Measurements from ENCODE around the gene GRIN2A. TPM values are rescaled to one million over a fixed set of nuclear protein-coding genes. Genes with fewer than 3 reads are reported as not detected.

The GRIN2A gene
- total RNA-seq, 4 donors from 2014 or later: 0.19 to 0.56 (median 0.35) TPM

DNA sequence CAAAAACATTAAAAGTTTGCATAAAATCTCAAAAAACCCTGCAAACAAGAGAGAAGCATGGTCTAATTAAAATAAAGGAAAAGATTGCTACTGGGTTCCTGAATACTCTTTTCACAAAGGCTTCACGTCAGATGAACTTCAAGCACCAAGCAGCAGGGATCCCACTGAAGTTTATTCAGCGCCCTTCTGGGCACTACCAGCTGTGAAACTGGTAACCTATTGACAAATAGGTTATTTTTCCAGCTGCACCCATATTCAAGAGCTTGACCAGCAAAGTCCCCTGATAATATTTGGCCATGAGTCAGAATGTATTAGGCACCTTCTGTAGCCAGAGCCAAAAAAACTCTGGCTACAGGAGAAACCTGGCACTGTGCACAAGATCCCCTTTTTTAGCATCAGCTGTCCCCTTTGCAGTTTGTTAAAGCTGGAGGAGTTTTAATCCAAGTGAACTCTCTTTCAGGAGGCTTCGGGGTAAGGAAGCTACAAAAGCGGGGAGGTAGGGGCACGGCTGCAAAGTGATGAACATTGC lies 60.3 kb downstream of the GRIN2A start:
- TF ChIP-seq, protein P1, sequence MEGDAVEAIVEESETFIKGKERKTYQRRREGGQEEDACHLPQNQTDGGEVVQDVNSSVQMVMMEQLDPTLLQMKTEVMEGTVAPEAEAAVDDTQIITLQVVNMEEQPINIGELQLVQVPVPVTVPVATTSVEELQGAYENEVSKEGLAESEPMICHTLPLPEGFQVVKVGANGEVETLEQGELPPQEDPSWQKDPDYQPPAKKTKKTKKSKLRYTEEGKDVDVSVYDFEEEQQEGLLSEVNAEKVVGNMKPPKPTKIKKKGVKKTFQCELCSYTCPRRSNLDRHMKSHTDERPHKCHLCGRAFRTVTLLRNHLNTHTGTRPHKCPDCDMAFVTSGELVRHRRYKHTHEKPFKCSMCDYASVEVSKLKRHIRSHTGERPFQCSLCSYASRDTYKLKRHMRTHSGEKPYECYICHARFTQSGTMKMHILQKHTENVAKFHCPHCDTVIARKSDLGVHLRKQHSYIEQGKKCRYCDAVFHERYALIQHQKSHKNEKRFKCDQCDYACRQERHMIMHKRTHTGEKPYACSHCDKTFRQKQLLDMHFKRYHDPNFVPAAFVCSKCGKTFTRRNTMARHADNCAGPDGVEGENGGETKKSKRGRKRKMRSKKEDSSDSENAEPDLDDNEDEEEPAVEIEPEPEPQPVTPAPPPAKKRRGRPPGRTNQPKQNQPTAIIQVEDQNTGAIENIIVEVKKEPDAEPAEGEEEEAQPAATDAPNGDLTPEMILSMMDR (IDR thresholded peaks at IDR 0.05): no peak
- TF ChIP-seq POLR2A (IDR thresholded peaks at IDR 0.05): no peak
- WGBS, 2 donors: 37 to 40% methylated on average over 5 of the region's 5 CpGs
- Histone ChIP-seq H3K9me3 (no peaks in the 10 kb centered on the region), H3K27me3 (peaks cover 0 to 11% (median 0%) of the 10 kb centered on the region in 4 donors), H3K4me3 (no peak overlapping the region), H3K4me1 (peaks cover 0 to 21% (median 0%) of the 10 kb centered on the region in 3 donors), H3K27ac (peak overlapping the region in 1 of 4 donors; percentile 54), H3K36me3 (no peaks in the 10 kb centered on the region)
- DNase-seq: no peak
- intact Hi-C loops (cut with DNase I): no loop called here

DNA sequence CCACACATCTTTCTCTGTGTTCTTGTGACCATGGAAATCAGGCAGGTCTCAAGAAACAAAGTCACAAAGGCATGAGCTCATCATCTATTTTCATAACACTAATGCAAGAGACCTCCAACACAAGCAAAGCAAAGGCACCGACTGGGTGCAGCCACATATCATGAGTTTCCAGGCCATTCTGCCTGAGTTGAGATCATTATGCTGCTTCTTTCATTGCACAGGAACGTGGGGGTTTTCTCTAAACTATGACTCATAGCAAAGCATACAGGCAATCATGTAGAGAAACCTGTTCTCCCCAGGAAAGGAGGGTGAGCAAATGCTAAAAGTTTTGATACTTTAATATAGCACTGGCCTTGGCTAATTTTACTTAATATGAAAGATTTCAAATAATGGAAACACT lies 60.7 kb downstream of the GRIN2A start:
- no peaks in the 10 kb centered on the region for H3K9me3 ChIP-seq
- no peak for DNase-seq
- TF ChIP-seq, protein P1 (IDR thresholded peaks at IDR 0.05): no peak
- TF ChIP-seq POLR2A (IDR thresholded peaks at IDR 0.05): no peak
- no peaks in the 10 kb centered on the region for H3K36me3 ChIP-seq
- no peak overlapping the region for H3K4me3 ChIP-seq
- peaks cover 0 to 11% (median 0%) of the 10 kb centered on the region in 4 donors for H3K27me3 ChIP-seq
- H3K27ac ChIP-seq: no peak overlapping the region
- intact Hi-C loops (cut with DNase I): no loop called here
- H3K4me1 ChIP-seq: peaks cover 0 to 21% (median 0%) of the 10 kb centered on the region in 3 donors
- 14 to 15% methylated on average over 2 of the region's 2 CpGs for WGBS, 2 donors

DNA sequence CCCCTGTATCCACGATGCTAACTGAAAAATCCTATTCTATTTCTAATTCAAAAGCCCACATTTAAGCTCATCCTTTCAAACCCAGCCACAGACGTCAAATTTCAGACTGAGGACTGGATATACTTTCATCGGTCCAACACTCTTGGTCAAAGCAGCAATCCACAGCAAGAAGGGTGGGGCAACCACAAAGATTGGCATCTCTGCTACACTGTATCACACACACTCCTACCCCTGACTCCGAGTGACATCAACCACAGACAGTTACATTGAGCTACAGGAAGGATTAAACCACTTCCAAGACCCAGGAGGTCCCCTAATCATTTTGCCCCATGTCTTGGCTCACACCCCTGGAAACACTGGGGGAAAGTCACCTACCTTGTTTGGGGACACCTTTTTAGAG lies 61.3 kb downstream of the GRIN2A start:
- TF ChIP-seq POLR2A (IDR thresholded peaks at IDR 0.05): no peak
- TF ChIP-seq, protein P1 (IDR thresholded peaks at IDR 0.05): no peak
- peaks cover 0 to 11% (median 0%) of the 10 kb centered on the region in 4 donors for H3K27me3 ChIP-seq
- no peaks in the 10 kb centered on the region for H3K9me3 ChIP-seq
- 76 to 84% methylated on average over 4 of the region's 4 CpGs for WGBS, 2 donors
- intact Hi-C loops (cut with DNase I): no loop called here
- H3K36me3 ChIP-seq: no peaks in the 10 kb centered on the region
- H3K4me1 ChIP-seq: peaks cover 0 to 21% (median 0%) of the 10 kb centered on the region in 3 donors
- H3K4me3 ChIP-seq: no peak overlapping the region
- no peak for DNase-seq
- H3K27ac ChIP-seq: no peak overlapping the region

DNA sequence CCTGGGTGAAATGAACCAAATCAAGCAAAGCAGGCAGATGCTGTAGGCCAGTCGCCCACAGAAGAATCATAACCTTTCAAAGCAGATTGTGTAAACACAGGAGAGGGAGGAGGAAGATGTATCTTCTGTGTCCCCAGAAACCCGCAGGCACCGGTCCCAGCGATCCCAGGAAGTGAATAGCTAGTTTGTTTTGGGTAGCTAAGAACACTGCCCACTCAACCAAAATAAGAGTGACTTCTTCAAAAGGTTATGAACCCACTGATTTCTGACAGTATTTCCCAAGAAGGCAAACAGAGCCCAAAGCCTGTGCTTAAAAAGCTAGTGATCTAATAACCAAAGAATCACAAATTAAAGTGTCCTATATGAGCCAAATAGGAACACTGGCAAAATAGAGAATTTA lies 67.8 kb downstream of the GRIN2A start:
- no peak for DNase-seq
- H3K27me3 ChIP-seq: no peaks in the 10 kb centered on the region
- peaks cover 0 to 16% (median 0%) of the 10 kb centered on the region in 3 donors for H3K4me1 ChIP-seq
- WGBS, 2 donors: 37 to 42% methylated on average over 4 of the region's 4 CpGs
- H3K36me3 ChIP-seq: no peaks in the 10 kb centered on the region
- H3K27ac ChIP-seq: peak overlapping the region in 2 of 4 donors; percentile 32 to 49
- H3K9me3 ChIP-seq: no peaks in the 10 kb centered on the region
- intact Hi-C loops (cut with DNase I): no loop called here
- H3K4me3 ChIP-seq: no peak overlapping the region
- TF ChIP-seq, protein P1 (IDR thresholded peaks at IDR 0.05): no peak
- TF ChIP-seq POLR2A (IDR thresholded peaks at IDR 0.05): no peak

DNA sequence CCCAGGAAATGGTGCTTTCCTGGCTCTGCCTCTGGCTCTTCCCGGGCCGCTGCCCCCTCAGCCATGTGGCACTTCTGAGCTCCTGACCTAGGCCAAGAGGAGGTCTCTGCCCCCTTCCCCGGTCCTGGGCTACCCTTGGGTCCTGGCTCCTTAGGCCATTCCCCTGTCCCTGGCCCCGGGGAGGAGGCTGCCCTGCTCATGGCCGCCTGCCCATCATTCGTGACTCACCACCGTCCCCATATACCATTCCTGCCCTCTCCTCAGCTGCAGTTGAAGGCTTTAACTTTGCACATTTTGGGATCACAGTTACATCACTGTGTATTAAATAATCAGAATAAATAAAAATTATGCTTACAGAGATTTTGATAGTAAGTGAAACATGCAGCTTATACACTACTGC lies 69.0 kb downstream of the GRIN2A start:
- Histone ChIP-seq H3K4me1 (peaks cover 0 to 16% (median 0%) of the 10 kb centered on the region in 3 donors), H3K27ac (no peak overlapping the region), H3K36me3 (no peaks in the 10 kb centered on the region), H3K4me3 (no peak overlapping the region), H3K9me3 (no peaks in the 10 kb centered on the region), H3K27me3 (no peaks in the 10 kb centered on the region)
- TF ChIP-seq, protein P1 (IDR thresholded peaks at IDR 0.05): no peak
- no peak for TF ChIP-seq POLR2A (IDR thresholded peaks at IDR 0.05)
- DNase-seq: no peak
- intact Hi-C loops (cut with DNase I): no loop called here
- WGBS, 2 donors: 71 to 76% methylated on average over 4 to 5 of the region's 7 CpGs
